HG02623 (cell line): Measurements from ENCODE around the gene MAP1S.
A peak's percentile ranks its signal among the peaks of the same experiment; 100 is the strongest.

Experiments
- ATAC-seq: cut with Tn5 transposase; IDR thresholded peaks from one replicate; pipeline ENCODE4 v1.9.1; 2021; ENCODE audit warnings: moderate library complexity; ENCODE audit not compliant: unreplicated experiment

Gene MAP1S

DNA sequence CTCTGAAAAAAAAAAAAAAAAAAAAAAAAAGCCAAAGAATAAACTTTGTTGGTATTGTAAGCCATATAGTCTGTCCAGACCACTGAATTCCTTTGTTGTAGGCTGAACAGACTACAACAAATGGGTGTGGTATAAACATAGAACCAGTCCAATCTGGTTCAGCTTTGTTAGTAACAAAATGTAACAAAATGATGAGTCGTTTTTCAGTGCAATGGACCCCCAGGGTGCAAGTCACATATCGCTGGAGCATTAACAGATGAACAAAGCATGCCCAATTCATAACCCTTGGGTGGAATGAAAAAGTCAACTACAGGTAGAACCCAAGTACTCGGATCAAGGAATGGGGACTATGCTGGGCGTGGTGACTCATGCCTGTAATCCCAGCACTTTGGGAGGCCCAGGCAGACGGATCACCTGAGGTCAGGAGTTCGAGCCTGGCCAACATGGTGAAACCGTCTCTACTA lies 18.4 kb downstream of the MAP1S start:
- no peak for ATAC-seq

- no peak for ATAC-seq
These were observed 20.0 kb downstream of the MAP1S start for GRCh38 chr19:17739121-17739875.

DNA sequence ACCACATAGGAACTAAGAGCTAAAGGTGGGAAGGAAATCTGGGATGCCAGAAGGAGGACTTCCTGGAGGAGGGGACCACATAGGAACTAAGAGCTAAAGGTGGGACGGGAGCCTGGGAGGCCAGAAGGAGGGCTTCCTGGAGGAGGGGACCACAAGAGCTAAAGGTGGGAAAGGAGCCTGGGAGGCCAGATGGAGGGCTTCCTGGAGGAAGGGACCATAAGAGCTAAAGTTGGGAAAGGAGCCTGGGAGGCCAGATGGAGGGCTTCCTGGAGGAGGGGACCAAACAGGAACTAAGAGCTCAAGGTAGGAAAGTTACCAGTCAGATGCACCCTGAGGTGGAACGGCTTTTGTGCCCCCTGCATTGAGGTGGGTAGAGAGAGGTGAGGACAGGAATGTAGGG lies 22.2 kb downstream of the MAP1S start:
- no peak for ATAC-seq

- ATAC-seq, result no peak
These were observed 24.7 kb downstream of the MAP1S start for GRCh38 chr19:17743874-17744580.

DNA sequence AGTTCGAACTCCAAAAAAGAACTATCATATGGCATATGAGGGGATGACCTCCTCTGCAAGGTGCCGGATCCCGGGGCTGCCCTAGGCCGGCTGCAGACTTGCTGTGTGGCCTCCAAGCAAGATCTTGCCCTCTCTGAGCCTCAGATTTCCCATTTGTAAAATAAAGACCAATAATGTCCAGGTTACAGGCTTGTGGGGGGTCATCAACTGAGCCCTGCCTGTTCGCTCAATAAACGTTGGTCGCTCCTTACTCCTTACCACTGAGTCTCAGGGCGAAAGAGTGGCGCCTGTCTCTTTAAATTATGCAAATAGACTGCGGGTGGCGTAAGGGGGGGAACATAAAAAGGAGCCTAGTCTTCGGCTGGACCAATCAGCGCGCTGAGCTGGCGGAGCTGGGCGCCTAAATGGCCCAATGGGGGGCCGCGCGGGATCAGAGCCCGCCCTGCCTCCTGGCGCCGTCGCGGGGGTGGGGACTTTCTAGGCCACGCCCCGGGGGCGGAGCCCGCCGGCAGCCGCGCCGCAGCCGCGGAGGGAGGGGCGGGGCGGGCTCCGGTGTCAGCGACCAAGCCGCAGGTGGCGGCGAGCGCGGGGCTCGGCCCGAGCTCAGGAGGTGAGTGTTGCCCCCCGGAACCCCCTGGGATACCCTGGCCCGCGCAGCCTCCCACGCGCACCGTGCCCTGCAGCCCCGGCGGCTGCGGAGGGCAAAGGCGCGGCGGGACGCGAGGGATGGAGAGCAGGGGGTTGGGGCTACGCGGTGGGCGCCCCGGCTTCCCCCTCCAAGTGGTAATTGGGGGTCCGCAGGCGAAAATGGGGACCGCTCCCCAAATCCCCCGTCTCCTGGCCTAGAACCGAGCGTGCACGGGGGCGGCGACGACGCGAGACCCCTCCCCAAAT lies 28.2 kb downstream of the MAP1S start:
- ATAC-seq, result peak; percentile 56

GRCh38 chr19:17748884-17749638 lies 29.8 kb downstream of the MAP1S start:
- no peak for ATAC-seq

- no peak for ATAC-seq
These were observed 30.6 kb downstream of the MAP1S start for GRCh38 chr19:17749912-17750317.

GRCh38 chr19:17751103-17751911 lies 32.0 kb downstream of the MAP1S start, which contains the start of gene FCHO1:
Gene FCHO1, plus strand, starts transcription at chr19:17751477. Its CDS starts 3,688 bp downstream, at chr19:17755165.
- ATAC-seq, result no peak

GRCh38 chr19:17751912-17752273 lies 32.6 kb downstream of the MAP1S start:
- ATAC-seq, result no peak

- no peak for ATAC-seq
These were observed 33.8 kb downstream of the MAP1S start for GRCh38 chr19:17752865-17753639.

DNA sequence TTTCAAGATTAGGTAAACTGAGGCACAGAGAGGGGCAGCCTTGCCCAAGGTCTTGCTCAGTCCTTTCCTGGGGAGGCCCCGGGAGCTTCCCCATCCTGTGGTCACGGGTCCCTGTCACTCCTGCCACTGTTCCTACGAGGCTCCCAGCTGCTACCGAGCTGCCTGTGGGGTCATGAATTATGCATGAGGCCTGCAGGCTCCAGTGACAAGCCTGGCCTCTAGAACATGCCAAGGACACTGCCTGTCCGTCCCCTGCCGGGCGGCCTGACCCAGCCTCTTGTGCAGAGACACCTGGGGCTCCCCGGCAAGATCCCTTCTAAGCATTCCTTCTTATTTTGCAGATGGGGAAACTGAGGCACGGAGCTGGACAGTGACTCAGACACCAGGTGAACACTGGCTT lies 34.7 kb downstream of the MAP1S start:
- ATAC-seq, result no peak

GRCh38 chr19:17754634-17755442 lies 35.6 kb downstream of the MAP1S start:
- ATAC-seq, result peak; percentile 43

DNA sequence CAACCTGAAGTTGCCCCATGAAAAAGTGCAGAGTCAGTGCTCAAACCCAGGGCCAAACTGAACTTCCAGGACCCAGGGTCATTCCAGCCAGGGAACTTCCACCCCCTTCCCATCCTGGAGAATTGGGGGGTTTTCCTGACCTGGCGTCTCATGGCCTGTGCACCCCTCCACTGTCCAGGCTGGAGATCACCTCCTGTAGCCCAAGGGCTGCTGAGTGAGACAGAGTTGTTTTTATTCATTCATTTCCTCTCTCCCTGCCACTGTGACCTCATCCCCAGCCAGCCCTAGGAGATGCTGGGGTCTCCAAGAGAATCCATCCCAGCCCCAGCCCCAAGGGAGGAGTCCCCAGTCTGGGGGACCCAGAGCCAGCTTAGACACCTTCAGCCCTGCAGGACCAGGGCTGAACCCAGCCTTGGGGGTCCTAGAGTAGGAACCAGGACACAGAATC lies 36.2 kb downstream of the MAP1S start:
- ATAC-seq, result no peak

DNA sequence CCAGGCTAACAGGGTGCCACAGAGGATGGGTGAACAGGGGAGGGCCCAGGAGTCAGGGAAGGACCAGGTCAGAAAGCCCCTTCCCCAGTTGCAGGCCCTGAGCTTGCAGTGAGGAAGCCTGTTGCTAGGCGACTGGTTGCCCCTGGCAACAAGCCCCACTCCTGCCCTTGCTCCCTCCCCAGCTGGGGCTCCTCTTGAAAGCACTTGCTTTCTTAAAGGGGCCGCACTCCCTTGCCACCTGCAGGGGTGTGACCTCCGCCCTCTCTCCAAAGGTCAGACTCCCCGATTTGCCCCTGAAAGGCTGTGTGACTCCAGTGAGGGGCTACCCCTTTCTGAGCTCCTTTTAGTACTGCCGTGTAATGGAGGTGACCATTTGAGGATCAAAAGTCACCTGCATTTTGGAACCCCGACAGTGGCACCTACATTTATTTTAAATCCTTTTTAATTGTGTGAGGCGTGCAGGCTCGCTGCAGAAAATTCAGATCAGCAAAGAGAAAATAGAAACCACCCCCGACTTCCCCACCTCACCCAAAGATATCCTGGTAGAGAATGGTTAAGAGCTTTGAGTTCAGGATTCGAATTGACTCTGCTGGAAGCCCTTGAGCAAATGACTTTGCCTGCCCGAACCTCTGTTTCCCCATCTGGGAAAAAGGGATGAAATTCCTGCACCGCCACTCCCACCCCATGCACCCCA lies 36.8 kb downstream of the MAP1S start:
- ATAC-seq, result peak; percentile 32

DNA sequence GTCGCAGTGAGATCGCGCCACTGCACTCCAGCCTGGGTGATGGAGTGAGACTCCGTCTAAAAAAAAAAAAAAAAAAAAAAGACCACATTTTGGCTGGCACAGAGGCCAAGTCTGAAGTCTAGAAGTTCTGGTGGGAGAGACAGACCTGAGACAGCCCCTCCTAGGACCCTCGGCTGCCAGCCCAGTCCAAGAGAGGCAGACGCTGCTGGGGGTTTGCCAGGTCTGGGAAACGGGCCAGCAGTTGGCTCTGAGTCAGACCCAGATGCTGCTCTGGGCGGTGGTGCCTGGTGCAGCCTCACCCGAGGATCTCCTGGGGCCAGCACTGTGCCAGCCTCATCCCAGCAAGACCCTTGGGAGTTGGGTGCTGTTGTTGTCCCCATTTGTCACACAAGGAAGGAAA lies 37.8 kb downstream of the MAP1S start:
- ATAC-seq, result no peak

GRCh38 chr19:17758515-17758914 lies 39.2 kb downstream of the MAP1S start:
- ATAC-seq, result no peak

DNA sequence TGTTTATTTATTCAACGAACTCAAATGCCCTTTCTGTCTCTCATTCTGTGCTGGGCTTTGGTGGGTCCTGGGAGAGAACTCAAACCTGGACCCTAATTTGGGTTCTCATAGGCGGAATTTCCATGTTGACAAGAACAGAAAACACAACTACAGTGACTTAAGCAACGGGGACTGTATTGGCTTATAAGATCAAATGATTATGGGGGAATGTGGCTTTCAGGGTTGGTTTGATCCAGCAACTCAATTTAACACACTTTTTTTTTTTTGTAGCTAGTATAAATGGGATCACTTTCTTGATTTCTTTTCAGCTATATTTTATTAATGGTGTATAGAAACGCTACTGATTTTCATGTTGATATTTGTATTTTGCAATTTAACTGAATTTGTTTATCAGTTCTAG lies 41.9 kb downstream of the MAP1S start:
- no peak for ATAC-seq
